A673 (cell line): Measurements from ENCODE around the gene CTSS. TPM values are rescaled to one million over a fixed set of nuclear protein-coding genes. Genes with fewer than 3 reads are reported as not detected.

Source experiments
- BruUV-seq: library from RNA; stranded (reverse); fragments of 400-500 nt; replicated peaks from 2 replicates; lab custom pipeline; 2021; lab: Mats Ljungman, UMichigan
- CTCF ChIA-PET: fragments of 300-600 bp; sonication (Branson Sonifier 250); formaldehyde crosslinking; loops from one replicate; lab custom pipeline; 2022; ENCODE audit warnings: antibody characterized with exemption; lab: Charles Lee
- POLR2A ChIA-PET: fragments of 300-600 bp; sonication (Branson Sonifier 250); formaldehyde crosslinking; loops from one replicate; lab custom pipeline; 2022; ENCODE audit warnings: antibody characterized with exemption; ENCODE audit not compliant: low non-redundant PET; lab: Charles Lee
- DNase-seq: peaks from one replicate; pipeline ENCODE4 v3.0.0-alpha.2; 2015; ENCODE audit warnings: low spot score
- H3K27ac ChIP-seq: fragments of 200-600 bp; sonication (generic); 2 replicates; pipeline ENCODE4 v1.5.1; 2016; ENCODE audit warnings: mixed run types, low read depth, mild to moderate bottlenecking, mixed read lengths, antibody characterized with exemption, low read length; ENCODE audit not compliant: poor library complexity, severe bottlenecking
- H3K27me3 ChIP-seq: fragments of 200-600 bp; sonication (generic); replicated peaks from 2 replicates; pipeline ENCODE4 v1.6.1; 2017; ENCODE audit warnings: mixed run types, low read depth, mild to moderate bottlenecking, mixed read lengths, antibody characterized with exemption, low read length; ENCODE audit not compliant: insufficient read depth, poor library complexity
- H3K36me3 ChIP-seq: fragments of 200-600 bp; sonication (generic); 2 replicates; pipeline ENCODE4 v1.6.1; 2016; ENCODE audit warnings: mixed run types, mild to moderate bottlenecking, mixed read lengths, antibody characterized with exemption, low read length; ENCODE audit not compliant: insufficient read depth, poor library complexity, severe bottlenecking
- H3K4me1 ChIP-seq: fragments of 200-600 bp; sonication (generic); 2 replicates; pipeline ENCODE4 v1.6.1; 2017; ENCODE audit warnings: mixed run types, mild to moderate bottlenecking, mixed read lengths, antibody characterized with exemption, low read length; ENCODE audit not compliant: insufficient read depth, poor library complexity, severe bottlenecking
- H3K4me3 ChIP-seq: fragments of 200-600 bp; sonication (generic); 2 replicates; pipeline ENCODE4 v1.5.1; 2016; ENCODE audit warnings: low read depth, mixed run types, mild to moderate bottlenecking, mixed read lengths, low read length; ENCODE audit not compliant: poor library complexity, severe bottlenecking
- H3K9me3 ChIP-seq: fragments of 200-600 bp; sonication (generic); 2 replicates; pipeline ENCODE4 v1.6.1; 2016; ENCODE audit warnings: mixed run types, low read depth, mild to moderate bottlenecking, mixed read lengths, antibody characterized with exemption, low read length; ENCODE audit not compliant: poor library complexity, severe bottlenecking
- EZH2 ChIP-seq: fragments of 200-600 bp; sonication (generic); IDR thresholded peaks from 2 replicates; pipeline ENCODE4 v1.6.1; 2017; ENCODE audit warnings: borderline replicate concordance, low read depth, mild to moderate bottlenecking, mixed read lengths, antibody characterized with exemption, low read length; ENCODE audit not compliant: poor library complexity, severe bottlenecking
- intact Hi-C: fragments of 100-400 bp; cut with micrococcal nuclease; formaldehyde crosslinking; loops from one replicate; pipeline ENCODE4 v1.10.0; 2022; ENCODE audit not compliant: unreplicated experiment
- total RNA-seq: library from RNA; stranded (reverse); gene quantifications from 2 replicates; pipeline ENCODE4 v1.2.3, GENCODE V29; 2021
- TF ChIP-seq, protein P1 (sequence below): fragments of 300-800, 200-600 bp; sonication (generic); conservative IDR thresholded peaks from 2 replicates; pipeline ENCODE4 v1.5.1; 2017; ENCODE audit warnings: low read depth, mild to moderate bottlenecking, antibody characterized with exemption, low read length, moderate library complexity, mixed read lengths

The CTSS gene
- total RNA-seq, 1 experiment from 2014 or later, result 3.5 TPM

DNA sequence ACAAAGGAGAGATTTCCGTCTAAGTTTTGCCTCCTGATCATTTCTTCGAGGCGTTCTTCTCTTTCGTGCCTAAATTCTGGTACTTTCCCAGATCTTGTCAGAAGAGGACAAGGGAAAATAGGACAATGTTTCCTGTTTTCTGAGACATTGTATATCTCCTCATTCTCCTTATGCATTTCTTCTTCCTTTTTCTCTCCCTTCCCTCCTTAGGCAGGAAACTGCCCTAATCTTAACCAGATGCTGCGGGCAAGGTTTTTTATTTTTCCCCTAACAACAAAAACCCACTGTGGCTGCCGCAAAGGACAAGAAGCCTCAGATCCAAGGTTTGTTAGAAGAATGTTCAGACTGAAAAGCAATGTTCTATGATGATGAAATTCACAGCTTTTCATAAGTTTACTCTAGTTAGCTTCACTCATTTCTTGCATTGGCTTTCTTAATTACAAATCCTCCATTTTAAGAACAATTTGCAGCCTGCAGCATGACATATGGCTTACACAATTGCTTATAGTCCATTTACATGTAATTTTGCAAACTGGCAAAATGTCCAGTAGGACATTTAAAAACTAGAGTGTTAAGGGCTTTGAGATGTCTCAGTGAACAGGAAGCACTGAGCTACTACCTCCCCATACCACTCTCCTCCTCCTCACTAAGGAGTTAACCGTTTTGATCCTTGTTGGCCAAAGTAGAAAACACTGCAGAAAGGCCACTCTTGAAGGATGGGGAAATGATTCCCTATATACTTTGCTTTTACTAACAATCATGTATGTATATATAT lies 41.9 kb upstream of the CTSS start:
- Histone ChIP-seq H3K27ac (peak overlapping the region; percentile 84), H3K27me3 (no peaks in the 10 kb centered on the region), H3K9me3 (no peaks in the 10 kb centered on the region), H3K36me3 (peaks cover 8% of the 10 kb centered on the region), H3K4me3 (no peak overlapping the region), H3K4me1 (peaks cover 21% of the 10 kb centered on the region)
- TF ChIP-seq EZH2, result no peak
- TF ChIP-seq, protein P1, sequence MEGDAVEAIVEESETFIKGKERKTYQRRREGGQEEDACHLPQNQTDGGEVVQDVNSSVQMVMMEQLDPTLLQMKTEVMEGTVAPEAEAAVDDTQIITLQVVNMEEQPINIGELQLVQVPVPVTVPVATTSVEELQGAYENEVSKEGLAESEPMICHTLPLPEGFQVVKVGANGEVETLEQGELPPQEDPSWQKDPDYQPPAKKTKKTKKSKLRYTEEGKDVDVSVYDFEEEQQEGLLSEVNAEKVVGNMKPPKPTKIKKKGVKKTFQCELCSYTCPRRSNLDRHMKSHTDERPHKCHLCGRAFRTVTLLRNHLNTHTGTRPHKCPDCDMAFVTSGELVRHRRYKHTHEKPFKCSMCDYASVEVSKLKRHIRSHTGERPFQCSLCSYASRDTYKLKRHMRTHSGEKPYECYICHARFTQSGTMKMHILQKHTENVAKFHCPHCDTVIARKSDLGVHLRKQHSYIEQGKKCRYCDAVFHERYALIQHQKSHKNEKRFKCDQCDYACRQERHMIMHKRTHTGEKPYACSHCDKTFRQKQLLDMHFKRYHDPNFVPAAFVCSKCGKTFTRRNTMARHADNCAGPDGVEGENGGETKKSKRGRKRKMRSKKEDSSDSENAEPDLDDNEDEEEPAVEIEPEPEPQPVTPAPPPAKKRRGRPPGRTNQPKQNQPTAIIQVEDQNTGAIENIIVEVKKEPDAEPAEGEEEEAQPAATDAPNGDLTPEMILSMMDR, result no peak
- POLR2A ChIA-PET, result no interaction called here
- CTCF ChIA-PET, result no interaction called here
- DNase-seq, result peak; percentile 59
- intact Hi-C loops, result loop anchor here (5.0 kb wide), 1 partner anchor 245 kb away; no protein-coding TSS in a partner anchor
- no TSS peak for BruUV-seq

DNA sequence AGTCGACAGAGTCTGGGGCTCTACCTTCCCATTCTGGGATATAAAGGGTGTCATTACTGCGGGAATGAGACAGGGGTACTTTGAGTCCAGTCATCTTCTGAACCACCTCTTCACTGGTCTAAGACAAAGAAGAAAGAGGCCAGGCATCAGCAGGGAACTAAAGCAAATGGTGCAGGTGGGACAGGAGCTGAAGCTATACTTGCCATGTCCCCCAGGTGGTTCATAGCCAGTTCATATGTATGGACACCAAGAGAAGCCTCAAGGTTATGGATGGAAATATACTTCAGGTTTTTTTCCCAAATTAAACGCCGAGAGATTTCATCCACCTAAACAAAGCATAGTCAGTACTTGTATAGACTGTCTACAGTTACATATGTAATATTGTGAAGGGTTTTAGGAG lies 40.3 kb upstream of the CTSS start:
- Histone ChIP-seq H3K36me3 (no peaks in the 10 kb centered on the region), H3K4me3 (no peak overlapping the region), H3K27ac (no peak overlapping the region), H3K4me1 (peaks cover 21% of the 10 kb centered on the region), H3K9me3 (no peaks in the 10 kb centered on the region), H3K27me3 (no peaks in the 10 kb centered on the region)
- no TSS peak for BruUV-seq
- DNase-seq, result no peak
- ChIA-PET POLR2A (no interaction called here), CTCF (no interaction called here)
- intact Hi-C loops, result loop anchor here (5.0 kb wide), 1 partner anchor 244 kb away; no protein-coding TSS in a partner anchor
- no peak for TF ChIP-seq EZH2
- TF ChIP-seq, protein P1, result no peak

DNA sequence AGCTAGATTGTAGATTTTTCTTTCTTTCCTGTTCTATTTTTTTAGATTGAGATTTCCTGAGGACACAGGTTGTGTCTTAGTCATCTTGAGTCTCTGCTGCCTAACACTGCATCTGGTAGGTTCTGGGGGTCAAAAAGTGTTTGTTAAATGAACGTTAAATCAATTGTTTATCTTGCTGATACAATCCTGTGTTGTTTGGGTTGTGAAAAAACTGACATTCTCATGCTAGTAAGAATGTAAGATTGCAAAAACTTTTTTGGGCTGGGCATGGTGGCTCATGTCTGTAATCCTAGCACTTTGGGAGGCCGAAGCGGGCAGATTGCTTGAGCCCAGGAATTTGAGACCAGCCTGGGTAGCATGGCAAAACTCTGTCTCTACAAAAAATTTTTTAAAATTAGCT lies 39.1 kb upstream of the CTSS start:
- Histone ChIP-seq H3K9me3 (no peaks in the 10 kb centered on the region), H3K27ac (no peak overlapping the region), H3K36me3 (no peaks in the 10 kb centered on the region), H3K27me3 (no peaks in the 10 kb centered on the region), H3K4me3 (no peak overlapping the region), H3K4me1 (peaks cover 21% of the 10 kb centered on the region)
- intact Hi-C loops, result loop anchor here (5.0 kb wide), 1 partner anchor 242 kb away; no protein-coding TSS in a partner anchor
- BruUV-seq, result no TSS peak
- ChIA-PET CTCF (no interaction called here), POLR2A (no interaction called here)
- no peak for DNase-seq
- no peak for TF ChIP-seq EZH2
- TF ChIP-seq, protein P1, result no peak
